ENCODE measurements around the gene IL1RL2. TPM values are rescaled to one million over a fixed set of nuclear protein-coding genes. Genes with fewer than 3 reads are reported as not detected.

IL1RL2 gene
- total and polyA plus RNA-seq, 4 donors, result 0.98 to 2.0 (median 1.3) TPM

DNA sequence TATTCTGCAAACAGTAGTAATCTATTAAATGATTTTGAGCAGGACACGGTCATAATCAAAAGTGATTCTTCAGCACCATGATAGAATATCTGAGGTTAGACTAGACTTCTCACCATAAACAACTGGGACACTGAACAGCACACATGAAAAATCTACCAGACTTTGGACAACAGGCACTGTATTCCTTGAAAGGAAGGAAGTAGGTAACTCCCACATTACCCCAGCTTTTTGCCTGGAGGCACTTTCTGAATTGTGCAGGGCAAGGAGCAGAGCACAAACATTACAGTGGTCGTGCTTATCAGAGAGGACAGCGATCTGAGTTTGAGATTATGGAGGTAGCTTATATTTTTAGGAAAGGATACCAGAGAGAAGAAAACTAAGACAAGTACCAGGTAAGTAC is 99.2 kb downstream of the IL1RL2 start:
- WGBS, result 72% methylated on average over 3 of the region's 3 CpGs
- Histone ChIP-seq H3K4me3 (ENCODE audit: low read depth in 1 of 3, low read length in 3 of 3) (no peak overlapping the region), H3K4me1 (ENCODE audit: control insufficient read depth in 4 of 4, insufficient read depth in 4 of 4, low read length in 3 of 4) (no peaks in the 10 kb centered on the region), H3K9me3 (ENCODE audit: control insufficient read depth in 4 of 4, low read length in 3 of 4) (no peaks in the 10 kb centered on the region), H3K9ac (ENCODE audit: low read depth in 1 of 2, low read length in 2 of 2) (no peak overlapping the region), H3K27me3 (ENCODE audit: control insufficient read depth in 4 of 4, insufficient read depth in 4 of 4, low read length in 3 of 4) (no peaks in the 10 kb centered on the region), H3K36me3 (ENCODE audit: control insufficient read depth in 4 of 4, insufficient read depth in 3 of 4, low read depth in 1 of 4, low read length in 3 of 4) (no peaks in the 10 kb centered on the region), H3K27ac (ENCODE audit: low read depth in 1 of 2, low read length in 2 of 2) (no peak overlapping the region)
- no peak for DNase-seq (ENCODE audit: low spot score)
- TF ChIP-seq REST (IDR thresholded peaks at IDR 0.05) (no peak), ATF3 (IDR thresholded peaks at IDR 0.05) (no peak), GABPA (IDR thresholded peaks at IDR 0.05 in 1 of 2, conservative IDR thresholded peaks at IDR 0.05 in 1 of 2) (no peak), HNF4A (conservative IDR thresholded peaks at IDR 0.05) (no peak), YY1 (IDR thresholded peaks at IDR 0.05) (no peak), CTCF (IDR thresholded peaks at IDR 0.05; ENCODE audit: low read depth, low read length, missing input control) (no peak), SP1 (IDR thresholded peaks at IDR 0.05) (no peak), RXRA (IDR thresholded peaks at IDR 0.05) (no peak), NR2F2 (IDR thresholded peaks at IDR 0.05) (no peak), HNF4G (IDR thresholded peaks at IDR 0.05) (no peak), FOXA2 (IDR thresholded peaks at IDR 0.05) (no peak), EGR1 (IDR thresholded peaks at IDR 0.05; ENCODE audit: low read depth in 2 of 2) (no peak)
- TF ChIP-seq, protein P1, sequence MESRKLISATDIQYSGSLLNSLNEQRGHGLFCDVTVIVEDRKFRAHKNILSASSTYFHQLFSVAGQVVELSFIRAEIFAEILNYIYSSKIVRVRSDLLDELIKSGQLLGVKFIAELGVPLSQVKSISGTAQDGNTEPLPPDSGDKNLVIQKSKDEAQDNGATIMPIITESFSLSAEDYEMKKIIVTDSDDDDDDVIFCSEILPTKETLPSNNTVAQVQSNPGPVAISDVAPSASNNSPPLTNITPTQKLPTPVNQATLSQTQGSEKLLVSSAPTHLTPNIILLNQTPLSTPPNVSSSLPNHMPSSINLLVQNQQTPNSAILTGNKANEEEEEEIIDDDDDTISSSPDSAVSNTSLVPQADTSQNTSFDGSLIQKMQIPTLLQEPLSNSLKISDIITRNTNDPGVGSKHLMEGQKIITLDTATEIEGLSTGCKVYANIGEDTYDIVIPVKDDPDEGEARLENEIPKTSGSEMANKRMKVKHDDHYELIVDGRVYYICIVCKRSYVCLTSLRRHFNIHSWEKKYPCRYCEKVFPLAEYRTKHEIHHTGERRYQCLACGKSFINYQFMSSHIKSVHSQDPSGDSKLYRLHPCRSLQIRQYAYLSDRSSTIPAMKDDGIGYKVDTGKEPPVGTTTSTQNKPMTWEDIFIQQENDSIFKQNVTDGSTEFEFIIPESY (IDR thresholded peaks at IDR 0.05), result no peak

DNA sequence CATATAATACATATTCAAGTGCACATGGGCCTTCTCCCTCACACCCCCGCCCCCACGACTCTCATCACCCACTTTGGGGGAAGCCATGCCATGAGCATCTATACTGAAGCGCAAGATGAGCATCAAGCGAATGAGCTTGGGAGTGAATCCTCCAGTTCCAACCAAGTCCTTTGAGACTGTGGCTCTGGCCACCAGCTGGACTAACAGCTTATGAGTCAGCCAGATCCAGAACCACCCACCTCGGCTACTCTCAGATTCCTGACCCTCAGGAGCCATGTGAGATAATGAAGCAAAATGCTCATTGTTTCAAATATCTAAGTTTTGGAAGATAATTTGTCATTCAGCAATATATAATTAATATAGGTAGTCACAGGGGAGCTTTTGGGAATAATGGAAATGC is 102.3 kb downstream of the IL1RL2 start:
- Histone ChIP-seq H3K4me3 (ENCODE audit: low read depth in 1 of 3, low read length in 3 of 3) (no peak overlapping the region), H3K27me3 (ENCODE audit: control insufficient read depth in 4 of 4, insufficient read depth in 4 of 4, low read length in 3 of 4) (peaks cover 0 to 12% (median 0%) of the 10 kb centered on the region in 4 donors), H3K36me3 (ENCODE audit: control insufficient read depth in 4 of 4, insufficient read depth in 3 of 4, low read depth in 1 of 4, low read length in 3 of 4) (no peaks in the 10 kb centered on the region), H3K27ac (ENCODE audit: low read depth in 1 of 2, low read length in 2 of 2) (no peak overlapping the region), H3K4me1 (ENCODE audit: control insufficient read depth in 4 of 4, insufficient read depth in 4 of 4, low read length in 3 of 4) (no peaks in the 10 kb centered on the region), H3K9ac (ENCODE audit: low read depth in 1 of 2, low read length in 2 of 2) (no peak overlapping the region), H3K9me3 (ENCODE audit: control insufficient read depth in 4 of 4, low read length in 3 of 4) (no peaks in the 10 kb centered on the region)
- TF ChIP-seq NR2F2 (IDR thresholded peaks at IDR 0.05) (no peak), RXRA (IDR thresholded peaks at IDR 0.05) (no peak), FOXA1 (IDR thresholded peaks at IDR 0.05) (no peak), JUND (IDR thresholded peaks at IDR 0.05) (no peak), RAD21 (IDR thresholded peaks at IDR 0.05) (no peak), CTCF (IDR thresholded peaks at IDR 0.05; ENCODE audit: low read depth, low read length, missing input control) (no peak)
- TF ChIP-seq, protein P2, sequence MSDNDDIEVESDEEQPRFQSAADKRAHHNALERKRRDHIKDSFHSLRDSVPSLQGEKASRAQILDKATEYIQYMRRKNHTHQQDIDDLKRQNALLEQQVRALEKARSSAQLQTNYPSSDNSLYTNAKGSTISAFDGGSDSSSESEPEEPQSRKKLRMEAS (IDR thresholded peaks at IDR 0.05), result no peak
- 96% methylated on average over 5 of the region's 5 CpGs for WGBS
- DNase-seq (ENCODE audit: low spot score), result no peak
